ENCODE measurements around the gene TPCN1. TPM values are rescaled to one million over a fixed set of nuclear protein-coding genes. Genes with fewer than 3 reads are reported as not detected.
A peak's percentile ranks its signal among the peaks of the same experiment; 100 is the strongest.

The TPCN1 gene
- total RNA-seq, 1 donor from 2014 or later: 7.9 TPM

DNA sequence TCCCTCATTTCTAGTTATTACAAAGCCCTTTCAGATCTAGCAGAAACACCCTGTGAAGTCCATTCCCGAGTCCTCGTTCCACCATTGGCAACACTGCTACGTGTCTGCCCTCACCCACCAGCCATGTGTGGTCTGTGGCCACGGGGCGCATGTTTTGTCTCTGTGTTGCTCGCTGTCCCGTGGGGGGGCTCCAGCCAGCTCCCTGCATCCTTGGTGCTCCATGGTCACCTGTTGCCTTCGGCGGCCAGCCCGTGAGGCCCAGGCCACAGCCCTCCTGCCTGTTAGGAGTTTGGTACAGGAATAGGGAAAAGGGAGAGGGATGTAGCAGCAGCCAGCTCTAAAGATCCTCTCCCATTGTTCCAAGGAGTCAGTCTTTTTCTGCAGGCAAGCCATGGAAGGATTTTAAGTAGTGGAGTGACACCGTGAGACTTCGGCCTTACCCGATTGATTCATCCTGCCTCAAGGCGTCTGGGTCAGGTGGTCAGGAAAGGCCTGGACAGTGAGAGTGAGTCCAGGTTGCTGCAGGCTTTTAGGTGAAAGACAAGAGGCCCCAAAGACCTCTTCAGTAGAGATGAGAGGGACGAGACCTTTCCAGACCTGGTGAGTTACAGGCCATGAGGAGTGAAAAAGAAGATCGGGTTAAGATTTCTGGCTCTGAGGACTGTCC, 30.3 kb downstream of the TPCN1 start:
- peaks cover 4% of the 10 kb centered on the region for H3K27me3 Mint-ChIP-seq (ENCODE audit: unreplicated experiment)
- TF ChIP-seq, protein P1, sequence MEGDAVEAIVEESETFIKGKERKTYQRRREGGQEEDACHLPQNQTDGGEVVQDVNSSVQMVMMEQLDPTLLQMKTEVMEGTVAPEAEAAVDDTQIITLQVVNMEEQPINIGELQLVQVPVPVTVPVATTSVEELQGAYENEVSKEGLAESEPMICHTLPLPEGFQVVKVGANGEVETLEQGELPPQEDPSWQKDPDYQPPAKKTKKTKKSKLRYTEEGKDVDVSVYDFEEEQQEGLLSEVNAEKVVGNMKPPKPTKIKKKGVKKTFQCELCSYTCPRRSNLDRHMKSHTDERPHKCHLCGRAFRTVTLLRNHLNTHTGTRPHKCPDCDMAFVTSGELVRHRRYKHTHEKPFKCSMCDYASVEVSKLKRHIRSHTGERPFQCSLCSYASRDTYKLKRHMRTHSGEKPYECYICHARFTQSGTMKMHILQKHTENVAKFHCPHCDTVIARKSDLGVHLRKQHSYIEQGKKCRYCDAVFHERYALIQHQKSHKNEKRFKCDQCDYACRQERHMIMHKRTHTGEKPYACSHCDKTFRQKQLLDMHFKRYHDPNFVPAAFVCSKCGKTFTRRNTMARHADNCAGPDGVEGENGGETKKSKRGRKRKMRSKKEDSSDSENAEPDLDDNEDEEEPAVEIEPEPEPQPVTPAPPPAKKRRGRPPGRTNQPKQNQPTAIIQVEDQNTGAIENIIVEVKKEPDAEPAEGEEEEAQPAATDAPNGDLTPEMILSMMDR (IDR thresholded peaks at IDR 0.05; ENCODE audit: partially characterized antibody, unreplicated experiment): no peak
- DNase-seq: no peak
- H3K4me1 Mint-ChIP-seq (ENCODE audit: low read depth, unreplicated experiment): peaks cover 7% of the 10 kb centered on the region
- H3K36me3 Mint-ChIP-seq (ENCODE audit: unreplicated experiment): no peaks in the 10 kb centered on the region
- peaks cover 2% of the 10 kb centered on the region for H3K9me3 Mint-ChIP-seq (ENCODE audit: unreplicated experiment)
- H3K27ac Mint-ChIP-seq (ENCODE audit: unreplicated experiment): peak overlapping the region; percentile 52
- no peak overlapping the region for H3K4me3 Mint-ChIP-seq (ENCODE audit: unreplicated experiment)

DNA sequence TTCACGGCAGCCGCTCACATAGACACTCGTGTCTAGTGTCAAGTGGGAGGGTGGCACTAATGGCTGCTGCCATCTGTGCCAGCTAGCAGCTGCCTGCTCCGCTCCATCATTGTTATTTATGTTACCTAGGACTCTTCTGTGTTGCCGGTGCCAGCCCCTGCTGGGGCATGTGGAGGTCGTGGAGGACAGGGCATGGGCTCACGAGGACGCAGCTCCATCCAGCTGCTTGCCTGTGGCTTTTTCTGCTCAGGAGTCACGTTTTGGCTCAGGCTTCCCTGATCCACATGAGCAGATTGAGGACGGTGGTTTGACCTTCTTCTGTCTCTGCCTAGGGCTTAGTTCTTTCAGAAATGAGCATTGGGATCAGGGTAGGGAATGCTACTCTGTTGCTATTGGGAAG, 31.2 kb downstream of the TPCN1 start:
- H3K36me3 Mint-ChIP-seq (ENCODE audit: unreplicated experiment): no peaks in the 10 kb centered on the region
- no peak for DNase-seq
- peaks cover 4% of the 10 kb centered on the region for H3K27me3 Mint-ChIP-seq (ENCODE audit: unreplicated experiment)
- H3K4me1 Mint-ChIP-seq (ENCODE audit: low read depth, unreplicated experiment): peaks cover 7% of the 10 kb centered on the region
- TF ChIP-seq, protein P1 (IDR thresholded peaks at IDR 0.05; ENCODE audit: partially characterized antibody, unreplicated experiment): no peak
- H3K9me3 Mint-ChIP-seq (ENCODE audit: unreplicated experiment): peaks cover 2% of the 10 kb centered on the region
- no peak overlapping the region for H3K27ac Mint-ChIP-seq (ENCODE audit: unreplicated experiment)
- H3K4me3 Mint-ChIP-seq (ENCODE audit: unreplicated experiment): no peak overlapping the region

DNA sequence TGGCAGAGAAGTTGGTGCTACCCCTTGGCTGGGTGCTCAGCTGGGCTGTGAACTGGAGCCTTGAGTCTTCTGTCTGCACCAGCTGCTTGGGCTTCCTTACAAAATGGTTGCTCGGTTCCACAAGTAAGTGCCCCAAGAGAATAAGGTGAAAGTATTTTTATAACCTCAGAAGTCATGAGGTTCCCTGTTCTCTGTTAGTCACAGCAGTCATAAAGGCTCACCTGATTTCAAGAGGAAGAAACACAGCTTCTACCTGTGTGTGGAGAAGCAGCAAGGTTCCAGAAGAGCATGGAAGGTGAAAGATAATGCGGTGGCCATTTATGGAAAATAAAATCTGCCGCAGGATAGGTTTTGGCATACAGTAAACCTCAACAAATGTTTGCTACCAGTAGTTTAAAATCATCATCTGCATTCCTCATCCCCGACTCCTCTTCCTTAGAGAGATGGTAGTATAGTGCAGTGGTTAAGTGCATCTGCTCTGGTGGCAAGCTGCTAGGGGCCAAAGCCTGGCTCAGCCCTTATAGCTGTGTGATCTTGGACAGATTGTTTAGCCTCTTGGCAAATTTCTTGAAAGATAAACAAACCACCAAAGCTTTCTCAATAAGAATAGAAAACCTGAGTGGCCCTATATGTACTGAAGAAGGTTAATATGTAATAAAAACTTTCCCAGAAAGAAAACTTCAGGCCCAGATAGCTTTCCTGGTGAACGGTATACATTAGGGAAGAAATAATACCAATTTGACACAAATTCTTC, 32.4 kb downstream of the TPCN1 start:
- H3K4me3 Mint-ChIP-seq (ENCODE audit: unreplicated experiment): no peak overlapping the region
- TF ChIP-seq, protein P1 (IDR thresholded peaks at IDR 0.05; ENCODE audit: partially characterized antibody, unreplicated experiment): no peak
- H3K27ac Mint-ChIP-seq (ENCODE audit: unreplicated experiment): no peak overlapping the region
- no peaks in the 10 kb centered on the region for H3K36me3 Mint-ChIP-seq (ENCODE audit: unreplicated experiment)
- DNase-seq: no peak
- peaks cover under 1% of the 10 kb centered on the region for H3K4me1 Mint-ChIP-seq (ENCODE audit: low read depth, unreplicated experiment)
- no peaks in the 10 kb centered on the region for H3K27me3 Mint-ChIP-seq (ENCODE audit: unreplicated experiment)
- no peaks in the 10 kb centered on the region for H3K9me3 Mint-ChIP-seq (ENCODE audit: unreplicated experiment)

DNA sequence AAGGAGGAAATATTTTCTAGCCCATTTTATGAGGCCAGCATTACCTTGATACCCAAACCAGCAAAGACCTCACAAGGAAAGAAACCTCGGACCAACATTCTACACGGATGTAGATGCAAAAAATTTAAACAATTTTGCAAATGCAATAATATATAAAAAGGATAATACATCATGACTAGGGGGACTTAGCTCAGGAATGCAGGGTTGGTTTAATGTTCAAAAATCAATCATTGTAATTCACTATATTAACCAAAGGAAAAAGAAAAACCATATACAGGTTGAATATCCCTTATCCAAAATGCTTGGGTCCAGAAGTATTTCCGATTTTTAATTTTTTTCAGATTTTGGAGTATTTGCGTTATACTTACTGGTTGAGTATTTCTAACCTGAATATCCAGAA, 33.0 kb downstream of the TPCN1 start:
- H3K4me3 Mint-ChIP-seq (ENCODE audit: unreplicated experiment): no peak overlapping the region
- H3K4me1 Mint-ChIP-seq (ENCODE audit: low read depth, unreplicated experiment): peaks cover 3% of the 10 kb centered on the region
- no peaks in the 10 kb centered on the region for H3K36me3 Mint-ChIP-seq (ENCODE audit: unreplicated experiment)
- no peaks in the 10 kb centered on the region for H3K27me3 Mint-ChIP-seq (ENCODE audit: unreplicated experiment)
- H3K27ac Mint-ChIP-seq (ENCODE audit: unreplicated experiment): no peak overlapping the region
- TF ChIP-seq, protein P1 (IDR thresholded peaks at IDR 0.05; ENCODE audit: partially characterized antibody, unreplicated experiment): no peak
- DNase-seq: no peak
- peaks cover 3% of the 10 kb centered on the region for H3K9me3 Mint-ChIP-seq (ENCODE audit: unreplicated experiment)

DNA sequence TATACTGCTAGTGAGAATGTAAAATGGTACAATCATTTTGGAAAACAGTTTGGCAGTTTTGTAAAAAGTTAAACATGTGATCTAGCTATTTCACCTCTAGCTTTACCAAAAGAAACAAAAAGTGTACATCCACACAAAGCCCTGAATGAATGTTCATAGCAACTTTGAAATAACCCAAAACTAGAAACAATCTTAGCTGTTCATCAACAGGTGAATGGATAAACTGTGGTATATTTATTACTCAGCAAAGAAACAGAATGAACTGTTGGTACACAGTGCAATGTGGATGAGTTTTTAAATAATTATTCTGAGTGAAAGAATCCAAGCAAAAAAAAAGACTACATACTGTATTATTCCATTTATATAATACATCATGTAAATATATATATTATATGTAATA, 36.3 kb downstream of the TPCN1 start:
- peaks cover 8% of the 10 kb centered on the region for H3K9me3 Mint-ChIP-seq (ENCODE audit: unreplicated experiment)
- H3K36me3 Mint-ChIP-seq (ENCODE audit: unreplicated experiment): no peaks in the 10 kb centered on the region
- H3K4me3 Mint-ChIP-seq (ENCODE audit: unreplicated experiment): no peak overlapping the region
- H3K27me3 Mint-ChIP-seq (ENCODE audit: unreplicated experiment): peaks cover 2% of the 10 kb centered on the region
- no peak overlapping the region for H3K27ac Mint-ChIP-seq (ENCODE audit: unreplicated experiment)
- peaks cover 18% of the 10 kb centered on the region for H3K4me1 Mint-ChIP-seq (ENCODE audit: low read depth, unreplicated experiment)
- no peak for DNase-seq
- TF ChIP-seq, protein P1 (IDR thresholded peaks at IDR 0.05; ENCODE audit: partially characterized antibody, unreplicated experiment): no peak
